Spleen (tissue), 11 donors: ENCODE data around the gene RSAD2. TPM values are rescaled to one million over a fixed set of nuclear protein-coding genes. Genes with fewer than 3 reads are reported as not detected.

Experiments used
- DNase-seq: peaks from one replicate; pipeline ENCODE4 v3.0.0-alpha.2; 2020
- H3K27ac ChIP-seq, 8 donors: fragments of 200-600 bp; sonication (generic) in 7 of 8; 1 replicate in 4 of 8; 2 replicates in 4 of 8; pipeline versions ENCODE4 v1.5.0 to v1.8.0; 2016 to 2021; ENCODE audit warnings: inconsistent platforms in 4 of 8, mild to moderate bottlenecking in 4 of 8, moderate library complexity in 1 of 8
- H3K27me3 ChIP-seq, 7 donors: fragments of 200-600 bp; sonication (generic) in 6 of 7; replicated peaks in 1 of 7; 1 replicate in 4 of 7; 2 replicates in 3 of 7; pipeline versions ENCODE4 v1.5.0 to v1.8.0; 2016 to 2021; ENCODE audit warnings: inconsistent platforms in 3 of 7, mild to moderate bottlenecking in 1 of 7
- H3K36me3 ChIP-seq, 6 donors: fragments of 200-600 bp; sonication (generic) in 5 of 6; 1 replicate in 4 of 6; 2 replicates in 2 of 6; pipeline versions ENCODE4 v1.5.0 to v1.8.0; 2016 to 2021; ENCODE audit warnings: inconsistent platforms in 2 of 6
- H3K4me1 ChIP-seq, 6 donors: fragments of 200-600 bp; sonication (generic) in 5 of 6; 1 replicate in 3 of 6; 2 replicates in 3 of 6; pipeline versions ENCODE4 v1.5.0 to v1.8.0; 2016 to 2021; ENCODE audit warnings: inconsistent platforms in 3 of 6
- H3K4me3 ChIP-seq, 8 donors: fragments of 200-600 bp; sonication (generic) in 7 of 8; 1 replicate in 4 of 8; 2 replicates in 4 of 8; pipeline versions ENCODE4 v1.5.0 to v1.8.0; 2016 to 2021; ENCODE audit warnings: inconsistent platforms in 4 of 8, mild to moderate bottlenecking in 4 of 8, moderate library complexity in 2 of 8
- H3K9me3 ChIP-seq, 8 donors: fragments of 200-600 bp; sonication (generic) in 7 of 8; 1 replicate in 4 of 8; 2 replicates in 4 of 8; pipeline versions ENCODE4 v1.5.0 to v1.8.0; 2016 to 2021; ENCODE audit warnings: inconsistent platforms in 4 of 8
- CTCF ChIP-seq, 11 experiments: fragments of 200-600 bp in 7 of 11; fragments of 450-650 bp in 4 of 11; sonication (generic) in 4 of 11; IDR thresholded peaks in 8 of 11; conservative IDR thresholded peaks in 3 of 11; 1 replicate in 7 of 11; 2 replicates in 4 of 11; pipeline versions ENCODE4 v1.4.0 to v1.8.0; 2016 to 2021; ENCODE audit warnings: antibody characterized with exemption in 11 of 11, inconsistent platforms in 4 of 11, mild to moderate bottlenecking in 1 of 11
- POLR2A ChIP-seq, 3 donors: fragments of 450-650 bp; IDR thresholded peaks; one replicate each; pipeline ENCODE4 v1.5.1; 2017; ENCODE audit warnings: antibody characterized with exemption in 3 of 3, mild to moderate bottlenecking in 1 of 3
- POLR2AphosphoS5 ChIP-seq, 3 donors: sonication (generic); formaldehyde crosslinking; IDR thresholded peaks; one replicate each; pipeline ENCODE4 v1.5.1; 2017; ENCODE audit warnings: antibody characterized with exemption in 3 of 3
- WGBS, 5 donors: extraction: QIAGEN DNeasy Blood & Tissue Kit in 3 of 5; methylation state at CpG; one replicate each; pipeline versions ENCODE4 v1.1.5 to v1.1.7; 2013 to 2018; 5-methylcytosine and 5-hydroxymethylcytosine counted together
- intact Hi-C: fragments of 100-400 bp; cut with DNase I; formaldehyde crosslinking; loops from one replicate; pipeline ENCODE4 v1.15.0; 2023; ENCODE audit warnings: low total_unique reads
- polyA plus RNA-seq, 3 donors: library from polyadenylated mRNA; stranded (reverse); fragments of 200-250 nt; gene quantifications; one replicate each; pipeline ENCODE4 v1.2.1, GENCODE V29; 2013
- total RNA-seq, 7 donors: library from RNA; depleted of rRNA in 3 of 7; stranded (reverse); fragments of >200 nt in 3 of 7; fragmentation: NEBNext Ultra II Directional in 4 of 7; extraction: Animal tissue kit (Norgen Biotek cat#: 25700) in 4 of 7; gene quantifications; one replicate each; pipeline versions ENCODE4 v1.1.0 to v1.2.1, GENCODE V29; 2016 to 2021
- donor health status: healthy with polysubstance abuse.
- donor health status: DM: no; HTN: no; CAD: no; lungs with moderate emphysema.
- donor health status: DM: no; HTN: no; CAD: no.
- donor health status: Bipolar disorder and iron deficiency.
- donor health status: healthy.
- donor health status: DM: no; HTN: no; CAD: no.
- donor health status: DM: yes; HTN: yes; CAD: no.

The RSAD2 gene
- total and polyA plus RNA-seq, 10 donors, result 2.1 to 18.6 (median 9.0) TPM

- no peak for TF ChIP-seq CTCF (IDR thresholded peaks at IDR 0.05 in 8 of 11, conservative IDR thresholded peaks at IDR 0.05 in 3 of 11)
- TF ChIP-seq POLR2AphosphoS5 (IDR thresholded peaks at IDR 0.05), result no peak
- no peak for TF ChIP-seq POLR2A (IDR thresholded peaks at IDR 0.05)
Measured at GRCh38 chr2:6881516-6881915, 3.9 kb downstream of the RSAD2 start.

GRCh38 chr2:6883448-6884122 is 6.0 kb downstream of the RSAD2 start:
- TF ChIP-seq POLR2AphosphoS5 (IDR thresholded peaks at IDR 0.05), result no peak
- TF ChIP-seq POLR2A (IDR thresholded peaks at IDR 0.05), result no peak
- TF ChIP-seq CTCF (IDR thresholded peaks at IDR 0.05 in 8 of 11, conservative IDR thresholded peaks at IDR 0.05 in 3 of 11), result no peak
- intact Hi-C loops, result no loop called here
- WGBS, 5 donors, result 71 to 76% (median 75%) methylated on average over 7 of the region's 7 CpGs
- H3K9me3 ChIP-seq, result no peaks in the 10 kb centered on the region
- DNase-seq, result no peak
- peak overlapping the region in 2 of 8 donors; percentile 6 for H3K27ac ChIP-seq
- peaks cover 0 to 12% (median 0%) of the 10 kb centered on the region in 6 donors for H3K36me3 ChIP-seq
- H3K27me3 ChIP-seq, result no peaks in the 10 kb centered on the region
- H3K4me1 ChIP-seq, result peaks cover 13 to 52% (median 24%) of the 10 kb centered on the region in 6 donors
- no peak overlapping the region for H3K4me3 ChIP-seq

More at GRCh38 chr2:6881516-6881915, 3.9 kb downstream of the RSAD2 start:
- Histone ChIP-seq H3K27me3 (no peaks in the 10 kb centered on the region), H3K9me3 (no peaks in the 10 kb centered on the region), H3K4me1 (peaks cover 17 to 72% (median 41%) of the 10 kb centered on the region in 6 donors), H3K36me3 (no peaks in the 10 kb centered on the region), H3K4me3 (no peak overlapping the region), H3K27ac (no peak overlapping the region)
- intact Hi-C loops, result no loop called here
- no peak for DNase-seq
- WGBS, 5 donors, result 91 to 95% (median 94%) methylated on average over 5 of the region's 5 CpGs

GRCh38 chr2:6885551-6885950 is 8.0 kb downstream of the RSAD2 start:
- DNase-seq, result no peak
- Histone ChIP-seq H3K9me3 (no peaks in the 10 kb centered on the region), H3K4me3 (no peak overlapping the region), H3K4me1 (peaks cover 0 to 32% (median 6%) of the 10 kb centered on the region in 6 donors), H3K36me3 (peaks cover 0 to 18% (median 2%) of the 10 kb centered on the region in 6 donors), H3K27ac (no peak overlapping the region), H3K27me3 (no peaks in the 10 kb centered on the region)
- 86 to 98% (median 89%) methylated on average over 2 of the region's 2 CpGs for WGBS, 5 donors
- TF ChIP-seq POLR2AphosphoS5 (IDR thresholded peaks at IDR 0.05) (no peak), POLR2A (IDR thresholded peaks at IDR 0.05) (no peak), CTCF (IDR thresholded peaks at IDR 0.05 in 8 of 11, conservative IDR thresholded peaks at IDR 0.05 in 3 of 11) (no peak)
- intact Hi-C loops, result no loop called here

- WGBS, 5 donors, result 86 to 94% (median 89%) methylated on average over 3 of the region's 3 CpGs
Measured at GRCh38 chr2:6885968-6886367, 8.4 kb downstream of the RSAD2 start.

More at GRCh38 chr2:6885968-6886367, 8.4 kb downstream of the RSAD2 start:
- DNase-seq, result no peak
- TF ChIP-seq POLR2A (IDR thresholded peaks at IDR 0.05) (no peak), CTCF (IDR thresholded peaks at IDR 0.05 in 8 of 11, conservative IDR thresholded peaks at IDR 0.05 in 3 of 11) (no peak), POLR2AphosphoS5 (IDR thresholded peaks at IDR 0.05) (no peak)
- H3K27ac ChIP-seq, result no peak overlapping the region
- H3K4me3 ChIP-seq, result no peak overlapping the region
- no peaks in the 10 kb centered on the region for H3K9me3 ChIP-seq
- intact Hi-C loops, result no loop called here
- no peaks in the 10 kb centered on the region for H3K27me3 ChIP-seq
- H3K4me1 ChIP-seq, result peaks cover 0 to 28% (median 4%) of the 10 kb centered on the region in 6 donors
- peaks cover 0 to 18% (median 2%) of the 10 kb centered on the region in 6 donors for H3K36me3 ChIP-seq
